HG03280 (cell line): ENCODE results near the gene FAM136A.
"Not testable (repeated sequence)": the region's sequence is repeated elsewhere in the genome, so short reads cannot be mapped to it uniquely, and the experiment has no call there.

Source experiments
- ATAC-seq: cut with Tn5 transposase; IDR thresholded peaks from one replicate; pipeline ENCODE4 v1.9.1; 2021; ENCODE audit warnings: mild to moderate bottlenecking, moderate library complexity; ENCODE audit not compliant: unreplicated experiment

Gene FAM136A

GRCh38 chr2:70300771-70301343, 1.0 kb downstream of the FAM136A start:
- ATAC-seq, result no peak

- not testable (repeated sequence) for ATAC-seq
These were observed 4.0 kb downstream of the FAM136A start for GRCh38 chr2:70297828-70298227.

GRCh38 chr2:70283500-70284191, 18.2 kb downstream of the FAM136A start:
- no peak for ATAC-seq

- no peak for ATAC-seq
These were observed 19.4 kb downstream of the FAM136A start for GRCh38 chr2:70282439-70282838.

GRCh38 chr2:70280242-70280798, 21.5 kb downstream of the FAM136A start:
- no peak for ATAC-seq

GRCh38 chr2:70270323-70270722, 31.5 kb downstream of the FAM136A start:
- no peak for ATAC-seq

- ATAC-seq, result not testable (repeated sequence)
These were observed 32.2 kb downstream of the FAM136A start for GRCh38 chr2:70269422-70270302.

- not testable (repeated sequence) for ATAC-seq
These were observed 34.9 kb downstream of the FAM136A start for GRCh38 chr2:70266925-70267324.

GRCh38 chr2:70261501-70261900, 40.4 kb downstream of the FAM136A start:
- ATAC-seq, result no peak

GRCh38 chr2:70258532-70258875, 43.4 kb downstream of the FAM136A start:
- ATAC-seq, result peak; percentile 7

- ATAC-seq, result no peak
These were observed 46.1 kb downstream of the FAM136A start for GRCh38 chr2:70255637-70256314.

- no peak for ATAC-seq
These were observed 51.4 kb downstream of the FAM136A start for GRCh38 chr2:70250434-70250833.

- ATAC-seq, result peak; percentile 95
These were observed 53.6 kb downstream of the FAM136A start, which contains the start of gene TIA1 for GRCh38 chr2:70248181-70248847. TIA1 (minus strand) TSS chr2:70248628; CDS start chr2:70248430, 198 bp downstream.

GRCh38 chr2:70247364-70248180, 54.3 kb downstream of the FAM136A start:
- no peak for ATAC-seq
